ENCODE results near the gene ICAM4.

DNA sequence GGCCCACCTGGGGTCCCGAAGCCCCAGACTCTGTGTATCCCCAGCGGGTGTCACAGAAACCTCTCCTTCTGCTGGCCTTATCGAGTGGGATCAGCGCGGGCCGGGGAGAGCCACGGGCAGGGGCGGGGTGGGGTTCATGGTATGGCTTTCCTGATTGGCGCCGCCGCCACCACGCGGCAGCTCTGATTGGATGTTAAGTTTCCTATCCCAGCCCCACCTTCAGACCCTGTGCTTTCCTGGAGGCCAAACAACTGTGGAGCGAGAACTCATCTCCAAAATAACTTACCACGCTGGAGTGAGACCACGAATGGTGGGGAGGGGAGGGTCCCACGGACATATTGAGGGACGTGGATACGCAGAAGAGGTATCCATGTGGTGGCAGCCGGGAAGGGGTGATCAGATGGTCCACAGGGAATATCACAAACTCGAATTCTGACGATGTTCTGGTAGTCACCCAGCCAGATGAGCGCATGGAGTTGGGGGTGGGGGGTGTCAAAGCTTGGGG, 2.0 kb downstream of the ICAM4 start:
- TF ChIP-seq, protein P1, sequence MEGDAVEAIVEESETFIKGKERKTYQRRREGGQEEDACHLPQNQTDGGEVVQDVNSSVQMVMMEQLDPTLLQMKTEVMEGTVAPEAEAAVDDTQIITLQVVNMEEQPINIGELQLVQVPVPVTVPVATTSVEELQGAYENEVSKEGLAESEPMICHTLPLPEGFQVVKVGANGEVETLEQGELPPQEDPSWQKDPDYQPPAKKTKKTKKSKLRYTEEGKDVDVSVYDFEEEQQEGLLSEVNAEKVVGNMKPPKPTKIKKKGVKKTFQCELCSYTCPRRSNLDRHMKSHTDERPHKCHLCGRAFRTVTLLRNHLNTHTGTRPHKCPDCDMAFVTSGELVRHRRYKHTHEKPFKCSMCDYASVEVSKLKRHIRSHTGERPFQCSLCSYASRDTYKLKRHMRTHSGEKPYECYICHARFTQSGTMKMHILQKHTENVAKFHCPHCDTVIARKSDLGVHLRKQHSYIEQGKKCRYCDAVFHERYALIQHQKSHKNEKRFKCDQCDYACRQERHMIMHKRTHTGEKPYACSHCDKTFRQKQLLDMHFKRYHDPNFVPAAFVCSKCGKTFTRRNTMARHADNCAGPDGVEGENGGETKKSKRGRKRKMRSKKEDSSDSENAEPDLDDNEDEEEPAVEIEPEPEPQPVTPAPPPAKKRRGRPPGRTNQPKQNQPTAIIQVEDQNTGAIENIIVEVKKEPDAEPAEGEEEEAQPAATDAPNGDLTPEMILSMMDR (IDR thresholded peaks at IDR 0.05; ENCODE audit: extremely low read depth in 1 of 2, insufficient read depth in 1 of 2, low read depth in 1 of 2, low read length in 2 of 2): no peak
- no peak for TF ChIP-seq EZH2 (IDR thresholded peaks at IDR 0.05; ENCODE audit: borderline replicate concordance, low read depth, low read length, severe bottlenecking)
- no peak for TF ChIP-seq POLR2A (IDR thresholded peaks at IDR 0.05; ENCODE audit: low read depth, low read length)
- TF ChIP-seq, protein P2, sequence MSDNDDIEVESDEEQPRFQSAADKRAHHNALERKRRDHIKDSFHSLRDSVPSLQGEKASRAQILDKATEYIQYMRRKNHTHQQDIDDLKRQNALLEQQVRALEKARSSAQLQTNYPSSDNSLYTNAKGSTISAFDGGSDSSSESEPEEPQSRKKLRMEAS (IDR thresholded peaks at IDR 0.05; ENCODE audit: insufficient read depth, insufficient read length): no peak
- TF ChIP-seq FOS (IDR thresholded peaks at IDR 0.05; ENCODE audit: borderline replicate concordance, insufficient read depth, low read length): no peak
- no peak for TF ChIP-seq POLR2AphosphoS5 (IDR thresholded peaks at IDR 0.05; ENCODE audit: insufficient read depth, low read depth, low read length)
- no peak for TF ChIP-seq JUN (IDR thresholded peaks at IDR 0.05; ENCODE audit: borderline replicate concordance, insufficient read depth, insufficient read length, low read depth)
- no peak for TF ChIP-seq MYC (IDR thresholded peaks at IDR 0.05; ENCODE audit: low read depth, low read length)
